ENCODE measurements around the gene TRAFD1. TPM values are rescaled to one million over a fixed set of nuclear protein-coding genes. Genes with fewer than 3 reads are reported as not detected.

TRAFD1 gene
- total RNA-seq, 2 experiments from 2014 or later = 52.1 to 56.8 TPM

- ATAC-seq (no peak), DNase-seq (no peak)
- peaks cover 5% of the 10 kb centered on the region for H3K36me3 Mint-ChIP-seq
- no peaks in the 10 kb centered on the region for H3K9me3 Mint-ChIP-seq (ENCODE audit: low read depth)
- CTCF ChIA-PET = interaction anchor here (0.6 to 1.7 kb wide), 4 partner anchors 8 to 151 kb away, joined by 3 to 5 read pairs (median 4); no protein-coding TSS in a partner anchor
- H3K4me1 Mint-ChIP-seq = peaks cover 20% of the 10 kb centered on the region
- no peak overlapping the region for H3K27ac Mint-ChIP-seq
- no peak overlapping the region for H3K4me3 Mint-ChIP-seq
- H3K27me3 Mint-ChIP-seq = no peaks in the 10 kb centered on the region
Observed at GRCh38 chr12:112122823-112123690, 2.3 kb upstream of the TRAFD1 start.

GRCh38 chr12:112124918-112125249 lies 476 bp upstream of the TRAFD1 start:
- Mint-ChIP-seq H3K27me3 (no peaks in the 10 kb centered on the region), H3K36me3 (peaks cover 5% of the 10 kb centered on the region), H3K4me3 (peak overlapping the region; percentile 82), H3K4me1 (peaks cover 35% of the 10 kb centered on the region), H3K9me3 (ENCODE audit: low read depth) (no peaks in the 10 kb centered on the region), H3K27ac (peak overlapping the region; percentile 85)
- DNase-seq = no peak
- CTCF ChIA-PET = interaction anchor here (1.0 to 2.8 kb wide), 7 partner anchors 15 to 295 kb away, joined by 3 to 17 read pairs (median 4); partner anchors contain the start of genes ERP29 and NAA25
- no peak for ATAC-seq

- DNase-seq (no peak), ATAC-seq (no peak)
- H3K9me3 Mint-ChIP-seq (ENCODE audit: low read depth) = no peaks in the 10 kb centered on the region
- no peaks in the 10 kb centered on the region for H3K27me3 Mint-ChIP-seq
- peak overlapping the region; percentile 85 for H3K27ac Mint-ChIP-seq
- CTCF ChIA-PET = interaction anchor here (1.2 to 2.8 kb wide), 5 partner anchors 16 to 294 kb away, joined by 3 to 17 read pairs (median 4); partner anchors contain the start of genes ERP29 and NAA25
- H3K36me3 Mint-ChIP-seq = peaks cover 6% of the 10 kb centered on the region
- peaks cover 40% of the 10 kb centered on the region for H3K4me1 Mint-ChIP-seq
- H3K4me3 Mint-ChIP-seq = peak overlapping the region; percentile 82
Observed at GRCh38 chr12:112126000-112126438, 659 bp downstream of the TRAFD1 start.

GRCh38 chr12:112126911-112127310 lies 1.6 kb downstream of the TRAFD1 start:
- ATAC-seq (no peak), DNase-seq (no peak)
- H3K27me3 Mint-ChIP-seq = no peaks in the 10 kb centered on the region
- peaks cover 49% of the 10 kb centered on the region for H3K4me1 Mint-ChIP-seq
- CTCF ChIA-PET = interaction anchor here (0.6 kb wide), 1 partner anchor 182 kb away, joined by 4 read pairs; no protein-coding TSS in a partner anchor
- peak overlapping the region; percentile 82 for H3K4me3 Mint-ChIP-seq
- H3K36me3 Mint-ChIP-seq = peaks cover 11% of the 10 kb centered on the region
- no peaks in the 10 kb centered on the region for H3K9me3 Mint-ChIP-seq (ENCODE audit: low read depth)
- H3K27ac Mint-ChIP-seq = peak overlapping the region; percentile 85

- Mint-ChIP-seq H3K36me3 (peaks cover 29% of the 10 kb centered on the region), H3K4me3 (peak overlapping the region; percentile 69), H3K4me1 (peaks cover 54% of the 10 kb centered on the region), H3K27ac (peak overlapping the region; percentile 90), H3K9me3 (ENCODE audit: low read depth) (no peaks in the 10 kb centered on the region), H3K27me3 (no peaks in the 10 kb centered on the region)
- DNase-seq (no peak), ATAC-seq (peak; percentile 63)
- CTCF ChIA-PET = interaction anchor here (0.6 to 1.6 kb wide), 10 partner anchors 19 to 256 kb away, joined by 3 to 9 read pairs (median 3); partner anchors contain the start of genes ERP29, NAA25 and TMEM116
Observed at GRCh38 chr12:112130441-112130998, 5.2 kb downstream of the TRAFD1 start.

GRCh38 chr12:112131686-112132085 lies 6.3 kb downstream of the TRAFD1 start:
- Mint-ChIP-seq H3K27me3 (no peaks in the 10 kb centered on the region), H3K9me3 (ENCODE audit: low read depth) (no peaks in the 10 kb centered on the region), H3K36me3 (peaks cover 34% of the 10 kb centered on the region), H3K4me3 (peak overlapping the region; percentile 33), H3K4me1 (peaks cover 50% of the 10 kb centered on the region), H3K27ac (peak overlapping the region; percentile 56)
- DNase-seq = no peak
- no peak for ATAC-seq
- CTCF ChIA-PET = interaction anchor here (0.6 to 1.3 kb wide), 5 partner anchors 58 to 252 kb away, joined by 3 read pairs; no protein-coding TSS in a partner anchor

- CTCF ChIA-PET = interaction anchor here (0.8 to 1.3 kb wide), 5 partner anchors 15 to 120 kb away, joined by 3 to 5 read pairs (median 3); partner anchors contain the start of gene ERP29
- no peak for ATAC-seq
- peaks cover 35% of the 10 kb centered on the region for H3K4me1 Mint-ChIP-seq
Observed at GRCh38 chr12:112133418-112133817, 8.1 kb downstream of the TRAFD1 start.

GRCh38 chr12:112134731-112135130 lies 9.4 kb downstream of the TRAFD1 start:
- Mint-ChIP-seq H3K27ac (no peak overlapping the region), H3K4me1 (peaks cover 24% of the 10 kb centered on the region), H3K9me3 (ENCODE audit: low read depth) (no peaks in the 10 kb centered on the region), H3K27me3 (no peaks in the 10 kb centered on the region), H3K4me3 (no peak overlapping the region), H3K36me3 (peaks cover 37% of the 10 kb centered on the region)
- DNase-seq (no peak), ATAC-seq (no peak)
- CTCF ChIA-PET = no interaction called here

More at GRCh38 chr12:112133418-112133817, 8.1 kb downstream of the TRAFD1 start:
- H3K4me3 Mint-ChIP-seq = no peak overlapping the region
- H3K27ac Mint-ChIP-seq = no peak overlapping the region
- DNase-seq = no peak
- no peaks in the 10 kb centered on the region for H3K27me3 Mint-ChIP-seq
- peaks cover 34% of the 10 kb centered on the region for H3K36me3 Mint-ChIP-seq
- H3K9me3 Mint-ChIP-seq (ENCODE audit: low read depth) = no peaks in the 10 kb centered on the region

- Mint-ChIP-seq H3K4me1 (no peaks in the 10 kb centered on the region), H3K9me3 (ENCODE audit: low read depth) (no peaks in the 10 kb centered on the region), H3K27me3 (no peaks in the 10 kb centered on the region), H3K4me3 (no peak overlapping the region), H3K36me3 (peaks cover 48% of the 10 kb centered on the region), H3K27ac (no peak overlapping the region)
- peak; percentile 19 for DNase-seq
- no peak for ATAC-seq
- CTCF ChIA-PET = no interaction called here
Observed at GRCh38 chr12:112140728-112141127, 15.4 kb downstream of the TRAFD1 start.

- Mint-ChIP-seq H3K9me3 (ENCODE audit: low read depth) (no peaks in the 10 kb centered on the region), H3K4me3 (no peak overlapping the region), H3K27me3 (no peaks in the 10 kb centered on the region), H3K36me3 (peaks cover 53% of the 10 kb centered on the region), H3K4me1 (no peaks in the 10 kb centered on the region), H3K27ac (no peak overlapping the region)
- ATAC-seq (no peak), DNase-seq (peak; percentile 11)
- CTCF ChIA-PET = no interaction called here
Observed at GRCh38 chr12:112146123-112146522, 20.8 kb downstream of the TRAFD1 start.

- no peaks in the 10 kb centered on the region for H3K27me3 Mint-ChIP-seq
- no peaks in the 10 kb centered on the region for H3K4me1 Mint-ChIP-seq
- no peak overlapping the region for H3K27ac Mint-ChIP-seq
Observed at GRCh38 chr12:112148031-112148513, 22.7 kb downstream of the TRAFD1 start.

GRCh38 chr12:112149596-112149995 lies 24.2 kb downstream of the TRAFD1 start:
- H3K27me3 Mint-ChIP-seq = no peaks in the 10 kb centered on the region
- peaks cover 65% of the 10 kb centered on the region for H3K36me3 Mint-ChIP-seq
- H3K4me3 Mint-ChIP-seq = no peak overlapping the region
- no peak for ATAC-seq
- no peaks in the 10 kb centered on the region for H3K4me1 Mint-ChIP-seq
- H3K27ac Mint-ChIP-seq = peak overlapping the region; percentile 9
- peak; percentile 30 for DNase-seq
- CTCF ChIA-PET = no interaction called here
- no peaks in the 10 kb centered on the region for H3K9me3 Mint-ChIP-seq (ENCODE audit: low read depth)

More at GRCh38 chr12:112148031-112148513, 22.7 kb downstream of the TRAFD1 start:
- Mint-ChIP-seq H3K9me3 (ENCODE audit: low read depth) (no peaks in the 10 kb centered on the region), H3K4me3 (no peak overlapping the region), H3K36me3 (peaks cover 60% of the 10 kb centered on the region)
- CTCF ChIA-PET = interaction anchor here (1.2 to 1.4 kb wide), 2 partner anchors 9 to 15 kb away, joined by 3 read pairs; no protein-coding TSS in a partner anchor
- peak; percentile 29 for DNase-seq
- no peak for ATAC-seq
